Measurements from ENCODE around the gene PRSS58.

- TF ChIP-seq CTCF (IDR thresholded peaks at IDR 0.05) (peak in 1 of 3 donors; percentile 11), POLR2A (IDR thresholded peaks at IDR 0.05) (no peak), POLR2AphosphoS5 (IDR thresholded peaks at IDR 0.05) (no peak)
Observed at GRCh38 chr7:142301923-142302550, 44.2 kb upstream of the PRSS58 start.

All from breast epithelium (tissue), 3 donors.